Stomach (tissue), 4 donors: ENCODE measurements around the gene HINT3.

ENCODE experiments used
- EP300 ChIP-seq: sonication (generic); formaldehyde crosslinking; IDR thresholded peaks from one replicate; pipeline ENCODE4 v1.6.1; 2017; ENCODE audit warnings: antibody characterized with exemption
- TF ChIP-seq, protein P1 (sequence below), 7 experiments: fragments of 450-650 bp in 4 of 7; fragments of 200-600 bp in 3 of 7; sonication (generic) in 3 of 7; IDR thresholded peaks; one replicate each; pipeline ENCODE4 v1.5.1; 2016 to 2019; ENCODE audit warnings: antibody characterized with exemption in 7 of 7, control low read depth in 2 of 7, mild to moderate bottlenecking in 1 of 7

- TF ChIP-seq, protein P1, sequence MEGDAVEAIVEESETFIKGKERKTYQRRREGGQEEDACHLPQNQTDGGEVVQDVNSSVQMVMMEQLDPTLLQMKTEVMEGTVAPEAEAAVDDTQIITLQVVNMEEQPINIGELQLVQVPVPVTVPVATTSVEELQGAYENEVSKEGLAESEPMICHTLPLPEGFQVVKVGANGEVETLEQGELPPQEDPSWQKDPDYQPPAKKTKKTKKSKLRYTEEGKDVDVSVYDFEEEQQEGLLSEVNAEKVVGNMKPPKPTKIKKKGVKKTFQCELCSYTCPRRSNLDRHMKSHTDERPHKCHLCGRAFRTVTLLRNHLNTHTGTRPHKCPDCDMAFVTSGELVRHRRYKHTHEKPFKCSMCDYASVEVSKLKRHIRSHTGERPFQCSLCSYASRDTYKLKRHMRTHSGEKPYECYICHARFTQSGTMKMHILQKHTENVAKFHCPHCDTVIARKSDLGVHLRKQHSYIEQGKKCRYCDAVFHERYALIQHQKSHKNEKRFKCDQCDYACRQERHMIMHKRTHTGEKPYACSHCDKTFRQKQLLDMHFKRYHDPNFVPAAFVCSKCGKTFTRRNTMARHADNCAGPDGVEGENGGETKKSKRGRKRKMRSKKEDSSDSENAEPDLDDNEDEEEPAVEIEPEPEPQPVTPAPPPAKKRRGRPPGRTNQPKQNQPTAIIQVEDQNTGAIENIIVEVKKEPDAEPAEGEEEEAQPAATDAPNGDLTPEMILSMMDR (IDR thresholded peaks at IDR 0.05) = no peak
- TF ChIP-seq EP300 = no peak
Measured at GRCh38 chr6:125957845-125958244, 1.3 kb downstream of the HINT3 start.
